HCT116 (cell line): ENCODE results near the gene TLR7. TPM values are rescaled to one million over a fixed set of nuclear protein-coding genes. Genes with fewer than 3 reads are reported as not detected.

ENCODE experiments used
- ATAC-seq: fragments of 200-7000 bp; cut with Tn5 transposase; 2 replicates; pipeline ENCODE4 v1.9.1; 2020; ENCODE audit warnings: mild to moderate bottlenecking, moderate library complexity
- BruUV-seq: library from RNA; stranded (reverse); fragments of 400-500 nt; replicated peaks from 2 replicates; lab custom pipeline; 2021; lab: Mats Ljungman, UMichigan
- CTCF ChIA-PET: fragments of 300-600 bp; sonication (Branson Sonifier 250); formaldehyde crosslinking; loops from one replicate; lab custom pipeline; 2021; ENCODE audit warnings: antibody characterized with exemption; lab: Charles Lee
- POLR2A ChIA-PET: fragments of 300-600, 350-600 bp; sonication (Branson Sonifier 250); formaldehyde crosslinking; loops from one replicate; lab custom pipeline; 2021; ENCODE audit warnings: antibody characterized with exemption; lab: Charles Lee
- RAD21 ChIA-PET, 2 experiments: fragments of 300-600 bp; sonication (Branson Sonifier 250); formaldehyde crosslinking; loops; one replicate each; lab custom pipeline; 2023; ENCODE audit warnings: low total read pairs in 2 of 2; ENCODE audit not compliant: uncharacterized antibody in 2 of 2, unreplicated experiment in 2 of 2, low non-redundant PET in 1 of 2; lab: Charles Lee
- DNase-seq: peaks from one replicate; pipeline ENCODE4 v3.0.0-alpha.2; 2010; ENCODE audit warnings: low read depth, low spot score
- H2AFZ ChIP-seq: fragments of 200-600 bp; shearing (Covaris generic), sonication (generic); 2 replicates; pipeline ENCODE4 v1.6.1; 2017; ENCODE audit warnings: low read depth, mixed run types, mixed read lengths, antibody characterized with exemption, low read length; ENCODE audit not compliant: poor library complexity, severe bottlenecking
- H3K27ac ChIP-seq: 2 replicates; pipeline ENCODE4 v1.5.1; 2012; ENCODE audit warnings: low read depth, low read length
- H3K27me3 ChIP-seq: fragments of 200-600 bp; sonication (generic); 2 replicates; pipeline ENCODE4 v1.6.1; 2016; ENCODE audit warnings: mixed run types, low read length, mixed read lengths; ENCODE audit not compliant: insufficient read depth
- H3K36me3 ChIP-seq, 2 experiments: fragments of 200-500 bp in 1 of 2; fragments of 200-600 bp in 1 of 2; sonication (Bioruptor generic) in 1 of 2; sonication (generic) in 1 of 2; 2 replicates each; pipeline versions ENCODE4 v1.5.1 to v1.6.1; 2014 to 2016; ENCODE audit warnings: low read length in 2 of 2, inconsistent platforms in 1 of 2, mixed read lengths in 1 of 2, mixed run types in 1 of 2; ENCODE audit not compliant: insufficient read depth in 2 of 2, control insufficient read depth in 1 of 2
- H3K4me1 ChIP-seq, 2 experiments: fragments of 200-600 bp in 1 of 2; sonication (generic) in 1 of 2; 2 replicates each; pipeline versions ENCODE4 v1.5.1 to v1.6.1; 2012 to 2017; ENCODE audit warnings: low read length in 2 of 2, inconsistent platforms in 1 of 2, mild to moderate bottlenecking in 1 of 2, mixed read lengths in 1 of 2, mixed run types in 1 of 2, moderate library complexity in 1 of 2; ENCODE audit not compliant: insufficient read depth in 2 of 2, control insufficient read depth in 1 of 2
- H3K4me2 ChIP-seq: fragments of 200-600 bp; sonication (generic); 2 replicates; pipeline ENCODE4 v1.6.1; 2017; ENCODE audit warnings: mixed run types, low read length, mixed read lengths
- H3K4me3 ChIP-seq, 2 experiments: fragments of 200-600 bp in 1 of 2; sonication (generic) in 1 of 2; replicated peaks in 1 of 2; 2 replicates each; pipeline ENCODE4 v1.5.1; 2011 to 2016; ENCODE audit warnings: low read length in 2 of 2, control low read depth in 1 of 2, low read depth in 1 of 2, mild to moderate bottlenecking in 1 of 2, mixed read lengths in 1 of 2, mixed run types in 1 of 2
- H3K79me2 ChIP-seq: fragments of 200-600 bp; sonication (generic); 2 replicates; pipeline ENCODE4 v1.6.1; 2017; ENCODE audit warnings: mild to moderate bottlenecking, mixed run types, low read length, moderate library complexity, mixed read lengths; ENCODE audit not compliant: insufficient read depth
- H3K9ac ChIP-seq: fragments of 200-600 bp; sonication (generic); 2 replicates; pipeline ENCODE4 v1.6.1; 2016; ENCODE audit warnings: low read length, mixed read lengths
- H3K9me2 ChIP-seq: fragments of 200-600 bp; sonication (generic), shearing (Covaris generic); 2 replicates; pipeline ENCODE4 v1.6.1; 2017; ENCODE audit warnings: mixed run types, mild to moderate bottlenecking, moderate library complexity; ENCODE audit not compliant: insufficient read depth
- H3K9me3 ChIP-seq, 2 experiments: fragments of 200-500 bp in 1 of 2; fragments of 200-600 bp in 1 of 2; sonication (Bioruptor generic) in 1 of 2; sonication (generic) in 1 of 2; 2 replicates each; pipeline ENCODE4 v1.6.1; 2014 to 2017; ENCODE audit warnings: low read length in 2 of 2, mixed read lengths in 2 of 2, inconsistent platforms in 1 of 2, low read depth in 1 of 2, mild to moderate bottlenecking in 1 of 2, mixed run types in 1 of 2, moderate library complexity in 1 of 2; ENCODE audit not compliant: control insufficient read depth in 1 of 2, insufficient read depth in 1 of 2
- H4K20me1 ChIP-seq: fragments of 200-600 bp; sonication (generic), shearing (Covaris generic); 2 replicates; pipeline ENCODE4 v1.6.1; 2017; ENCODE audit warnings: mixed run types, mild to moderate bottlenecking, moderate library complexity; ENCODE audit not compliant: insufficient read depth
- CEBPB ChIP-seq: IDR thresholded peaks from 2 replicates; pipeline ENCODE4 v1.6.1; 2012; ENCODE audit warnings: low read depth
- EGR1 ChIP-seq: IDR thresholded peaks from 2 replicates; pipeline ENCODE4 v1.6.1; 2012; ENCODE audit warnings: low read depth
- ELF1 ChIP-seq: IDR thresholded peaks from 2 replicates; pipeline ENCODE4 v1.6.1; 2012; ENCODE audit warnings: low read depth, borderline replicate concordance
- EZH2 ChIP-seq: fragments of 200-600 bp; sonication (generic); IDR thresholded peaks from 2 replicates; pipeline ENCODE4 v1.6.1; 2017; ENCODE audit warnings: antibody characterized with exemption, mixed run types
- JUND ChIP-seq: IDR thresholded peaks from 2 replicates; pipeline ENCODE4 v1.6.1; 2012
- POLR2A ChIP-seq: IDR thresholded peaks from 2 replicates; pipeline ENCODE4 v1.7.0; 2011; ENCODE audit warnings: borderline replicate concordance; ENCODE audit not compliant: insufficient read depth, insufficient read length; ENCODE audit errors: extremely low read depth
- POLR2AphosphoS5 ChIP-seq: IDR thresholded peaks from 2 replicates; pipeline ENCODE4 v1.6.1; 2011; ENCODE audit warnings: mild to moderate bottlenecking, low read depth, low read length, moderate library complexity
- SIN3A ChIP-seq: IDR thresholded peaks from 2 replicates; pipeline ENCODE4 v1.6.1; 2012; ENCODE audit warnings: low read depth
- intact Hi-C: fragments of 100-400 bp; cut with micrococcal nuclease; formaldehyde crosslinking; loops from 2 replicates; pipeline ENCODE4 v1.10.0; 2022
- total RNA-seq: library from RNA; stranded (reverse); gene quantifications from one replicate; pipeline ENCODE4 v1.2.1, GENCODE V29; 2021; ENCODE audit not compliant: unreplicated experiment
- TF ChIP-seq, protein P1 (sequence below): IDR thresholded peaks from 2 replicates; pipeline ENCODE4 v1.6.1; 2011; ENCODE audit warnings: mild to moderate bottlenecking, low read length, moderate library complexity; ENCODE audit not compliant: insufficient replicate concordance; ENCODE audit errors: extremely low read depth
- TF ChIP-seq, protein P2 (sequence below): IDR thresholded peaks from 2 replicates; pipeline ENCODE4 v1.6.1; 2012; ENCODE audit warnings: low read depth

The TLR7 gene
- total RNA-seq, 1 experiment from 2014 or later, result not detected

DNA sequence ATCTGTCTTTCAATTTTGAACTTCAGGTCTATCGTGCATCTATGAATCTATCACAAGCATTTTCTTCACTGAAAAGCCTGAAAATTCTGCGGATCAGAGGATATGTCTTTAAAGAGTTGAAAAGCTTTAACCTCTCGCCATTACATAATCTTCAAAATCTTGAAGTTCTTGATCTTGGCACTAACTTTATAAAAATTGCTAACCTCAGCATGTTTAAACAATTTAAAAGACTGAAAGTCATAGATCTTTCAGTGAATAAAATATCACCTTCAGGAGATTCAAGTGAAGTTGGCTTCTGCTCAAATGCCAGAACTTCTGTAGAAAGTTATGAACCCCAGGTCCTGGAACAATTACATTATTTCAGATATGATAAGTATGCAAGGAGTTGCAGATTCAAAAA is 19.7 kb downstream of the TLR7 start:
- no TSS peak for BruUV-seq
- intact Hi-C loops, result no loop called here
- ATAC-seq (no peak), DNase-seq (no peak)
- CTCF ChIA-PET, result no interaction called here
- TF ChIP-seq, protein P1, sequence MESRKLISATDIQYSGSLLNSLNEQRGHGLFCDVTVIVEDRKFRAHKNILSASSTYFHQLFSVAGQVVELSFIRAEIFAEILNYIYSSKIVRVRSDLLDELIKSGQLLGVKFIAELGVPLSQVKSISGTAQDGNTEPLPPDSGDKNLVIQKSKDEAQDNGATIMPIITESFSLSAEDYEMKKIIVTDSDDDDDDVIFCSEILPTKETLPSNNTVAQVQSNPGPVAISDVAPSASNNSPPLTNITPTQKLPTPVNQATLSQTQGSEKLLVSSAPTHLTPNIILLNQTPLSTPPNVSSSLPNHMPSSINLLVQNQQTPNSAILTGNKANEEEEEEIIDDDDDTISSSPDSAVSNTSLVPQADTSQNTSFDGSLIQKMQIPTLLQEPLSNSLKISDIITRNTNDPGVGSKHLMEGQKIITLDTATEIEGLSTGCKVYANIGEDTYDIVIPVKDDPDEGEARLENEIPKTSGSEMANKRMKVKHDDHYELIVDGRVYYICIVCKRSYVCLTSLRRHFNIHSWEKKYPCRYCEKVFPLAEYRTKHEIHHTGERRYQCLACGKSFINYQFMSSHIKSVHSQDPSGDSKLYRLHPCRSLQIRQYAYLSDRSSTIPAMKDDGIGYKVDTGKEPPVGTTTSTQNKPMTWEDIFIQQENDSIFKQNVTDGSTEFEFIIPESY, result no peak
- TF ChIP-seq JUND, result no peak
- no peak for TF ChIP-seq EGR1
- TF ChIP-seq EZH2, result no peak
- no peak for TF ChIP-seq ELF1
- no peak for TF ChIP-seq CEBPB
- no peak for TF ChIP-seq SIN3A
- no peak for TF ChIP-seq POLR2A
- TF ChIP-seq, protein P2, sequence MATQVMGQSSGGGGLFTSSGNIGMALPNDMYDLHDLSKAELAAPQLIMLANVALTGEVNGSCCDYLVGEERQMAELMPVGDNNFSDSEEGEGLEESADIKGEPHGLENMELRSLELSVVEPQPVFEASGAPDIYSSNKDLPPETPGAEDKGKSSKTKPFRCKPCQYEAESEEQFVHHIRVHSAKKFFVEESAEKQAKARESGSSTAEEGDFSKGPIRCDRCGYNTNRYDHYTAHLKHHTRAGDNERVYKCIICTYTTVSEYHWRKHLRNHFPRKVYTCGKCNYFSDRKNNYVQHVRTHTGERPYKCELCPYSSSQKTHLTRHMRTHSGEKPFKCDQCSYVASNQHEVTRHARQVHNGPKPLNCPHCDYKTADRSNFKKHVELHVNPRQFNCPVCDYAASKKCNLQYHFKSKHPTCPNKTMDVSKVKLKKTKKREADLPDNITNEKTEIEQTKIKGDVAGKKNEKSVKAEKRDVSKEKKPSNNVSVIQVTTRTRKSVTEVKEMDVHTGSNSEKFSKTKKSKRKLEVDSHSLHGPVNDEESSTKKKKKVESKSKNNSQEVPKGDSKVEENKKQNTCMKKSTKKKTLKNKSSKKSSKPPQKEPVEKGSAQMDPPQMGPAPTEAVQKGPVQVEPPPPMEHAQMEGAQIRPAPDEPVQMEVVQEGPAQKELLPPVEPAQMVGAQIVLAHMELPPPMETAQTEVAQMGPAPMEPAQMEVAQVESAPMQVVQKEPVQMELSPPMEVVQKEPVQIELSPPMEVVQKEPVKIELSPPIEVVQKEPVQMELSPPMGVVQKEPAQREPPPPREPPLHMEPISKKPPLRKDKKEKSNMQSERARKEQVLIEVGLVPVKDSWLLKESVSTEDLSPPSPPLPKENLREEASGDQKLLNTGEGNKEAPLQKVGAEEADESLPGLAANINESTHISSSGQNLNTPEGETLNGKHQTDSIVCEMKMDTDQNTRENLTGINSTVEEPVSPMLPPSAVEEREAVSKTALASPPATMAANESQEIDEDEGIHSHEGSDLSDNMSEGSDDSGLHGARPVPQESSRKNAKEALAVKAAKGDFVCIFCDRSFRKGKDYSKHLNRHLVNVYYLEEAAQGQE, result no peak
- no peak for TF ChIP-seq POLR2AphosphoS5
- Histone ChIP-seq H3K9ac (no peak overlapping the region), H3K9me2 (no peaks in the 10 kb centered on the region), H4K20me1 (no peaks in the 10 kb centered on the region), H3K9me3 (no peaks in the 10 kb centered on the region), H3K4me3 (no peak overlapping the region), H3K4me2 (no peak overlapping the region), H3K27me3 (no peaks in the 10 kb centered on the region), H3K27ac (no peak overlapping the region), H3K4me1 (no peaks in the 10 kb centered on the region), H3K79me2 (no peaks in the 10 kb centered on the region), H2AFZ (no peak overlapping the region), H3K36me3 (no peaks in the 10 kb centered on the region)
- RAD21 ChIA-PET, result no interaction called here
- POLR2A ChIA-PET, result no interaction called here
